Fibroblast of peridontal ligament (primary cell): Measurements from ENCODE around the gene PRAMEF13.
"Not testable (repeated sequence)": the region's sequence is repeated elsewhere in the genome, so short reads cannot be mapped to it uniquely, and the experiment has no call there.

Source experiments
- DNase-seq: peaks from one replicate; pipeline ENCODE4 v3.0.0-alpha.2; 2010; ENCODE audit errors: extremely low read depth

The PRAMEF13 gene

GRCh38 chr1:13201309-13201708 lies at the start of gene PRAMEF13:
Gene PRAMEF13 (minus strand): TSS chr1:13201409. CDS start chr1:13199589, 1,820 bp downstream.
- DNase-seq, result not testable (repeated sequence)

- not testable (repeated sequence) for DNase-seq
Observed at GRCh38 chr1:13247122-13247521, 45.9 kb upstream of the PRAMEF13 start.

GRCh38 chr1:13246554-13246871 lies 45.3 kb upstream of the PRAMEF13 start:
- not testable (repeated sequence) for DNase-seq

GRCh38 chr1:13245841-13246553 lies 44.8 kb upstream of the PRAMEF13 start:
- DNase-seq, result not testable (repeated sequence)

- DNase-seq, result not testable (repeated sequence)
Observed at GRCh38 chr1:13243536-13244263, 42.5 kb upstream of the PRAMEF13 start.

- DNase-seq, result not testable (repeated sequence)
Observed at GRCh38 chr1:13239633-13240032, 38.4 kb upstream of the PRAMEF13 start.

- not testable (repeated sequence) for DNase-seq
Observed at GRCh38 chr1:13237572-13237971, 36.4 kb upstream of the PRAMEF13 start.

GRCh38 chr1:13234057-13234456 lies 32.8 kb upstream of the PRAMEF13 start:
- not testable (repeated sequence) for DNase-seq

GRCh38 chr1:13232056-13232455 lies 30.8 kb upstream of the PRAMEF13 start:
- DNase-seq, result not testable (repeated sequence)

- not testable (repeated sequence) for DNase-seq
Observed at GRCh38 chr1:13231061-13231750, 30.0 kb upstream of the PRAMEF13 start.

- DNase-seq, result not testable (repeated sequence)
Observed at GRCh38 chr1:13230601-13231000, 29.4 kb upstream of the PRAMEF13 start.

- DNase-seq, result not testable (repeated sequence)
Observed at GRCh38 chr1:13230096-13230495, 28.9 kb upstream of the PRAMEF13 start.

GRCh38 chr1:13228343-13228781 lies 27.2 kb upstream of the PRAMEF13 start:
- no peak for DNase-seq

GRCh38 chr1:13227271-13228055 lies 26.3 kb upstream of the PRAMEF13 start:
- not testable (repeated sequence) for DNase-seq

- DNase-seq, result not testable (repeated sequence)
Observed at GRCh38 chr1:13225675-13226204, 24.5 kb upstream of the PRAMEF13 start, which contains the start of gene PRAMEF18. Gene PRAMEF18 (minus strand): TSS chr1:13226154. CDS start chr1:13226106, 48 bp downstream.

- DNase-seq, result no peak
Observed at GRCh38 chr1:13224480-13225060, 23.4 kb upstream of the PRAMEF13 start.

GRCh38 chr1:13222788-13223187 lies 21.6 kb upstream of the PRAMEF13 start:
- not testable (repeated sequence) for DNase-seq

GRCh38 chr1:13219203-13219602 lies 18.0 kb upstream of the PRAMEF13 start:
- not testable (repeated sequence) for DNase-seq

- DNase-seq, result not testable (repeated sequence)
Observed at GRCh38 chr1:13216619-13217018, 15.4 kb upstream of the PRAMEF13 start.

- not testable (repeated sequence) for DNase-seq
Observed at GRCh38 chr1:13208712-13209111, 7.5 kb upstream of the PRAMEF13 start.

- not testable (repeated sequence) for DNase-seq
Observed at GRCh38 chr1:13171548-13171947, 29.7 kb downstream of the PRAMEF13 start, which contains the start of gene PRAMEF9. Gene PRAMEF9 (plus strand): TSS chr1:13171848. CDS start chr1:13175281, 3,433 bp downstream.
